HL-60 (cell line): Measurements from ENCODE around the gene SLC22A23.

Source experiments
- DNase-seq, 2 experiments: peaks; one replicate each; pipeline ENCODE4 v3.0.0-alpha.2; 2010 to 2020; ENCODE audit warnings: low read depth in 1 of 2, low spot score in 1 of 2
- H3K27ac ChIP-seq: fragments of 250-450 bp; sonication (Bioruptor Pico); replicated peaks from 2 replicates; pipeline ENCODE4 v1.5.1; 2020; ENCODE audit warnings: mild to moderate bottlenecking, moderate library complexity
- H3K27me3 ChIP-seq: fragments of 250-450 bp; sonication (Bioruptor Pico); 2 replicates; pipeline ENCODE4 v1.5.1; 2021; ENCODE audit warnings: mild to moderate bottlenecking, moderate library complexity; ENCODE audit not compliant: insufficient read depth, poor library complexity, severe bottlenecking
- H3K4me3 ChIP-seq: replicated peaks from 2 replicates; pipeline ENCODE4 v1.5.1; 2011; ENCODE audit warnings: mild to moderate bottlenecking, control low read depth, low read length; ENCODE audit not compliant: insufficient read depth
- GABPA ChIP-seq: IDR thresholded peaks from 2 replicates; pipeline ENCODE4 v1.6.1; 2012; ENCODE audit warnings: low read depth
- POLR2AphosphoS5 ChIP-seq: IDR thresholded peaks from 2 replicates; pipeline ENCODE4 v1.6.1; 2012; ENCODE audit warnings: low read depth
- REST ChIP-seq: IDR thresholded peaks from 2 replicates; pipeline ENCODE4 v1.6.1; 2012; ENCODE audit warnings: low read depth; ENCODE audit not compliant: insufficient replicate concordance
- SPI1 ChIP-seq: IDR thresholded peaks from 2 replicates; pipeline ENCODE4 v1.6.1; 2012; ENCODE audit warnings: low read depth, mild to moderate bottlenecking, borderline replicate concordance
- TF ChIP-seq, protein P1 (sequence below): IDR thresholded peaks from one replicate; pipeline ENCODE4 v1.5.1; 2011; ENCODE audit warnings: low read length, control low read depth, inconsistent platforms; ENCODE audit not compliant: insufficient read depth

Gene SLC22A23

DNA sequence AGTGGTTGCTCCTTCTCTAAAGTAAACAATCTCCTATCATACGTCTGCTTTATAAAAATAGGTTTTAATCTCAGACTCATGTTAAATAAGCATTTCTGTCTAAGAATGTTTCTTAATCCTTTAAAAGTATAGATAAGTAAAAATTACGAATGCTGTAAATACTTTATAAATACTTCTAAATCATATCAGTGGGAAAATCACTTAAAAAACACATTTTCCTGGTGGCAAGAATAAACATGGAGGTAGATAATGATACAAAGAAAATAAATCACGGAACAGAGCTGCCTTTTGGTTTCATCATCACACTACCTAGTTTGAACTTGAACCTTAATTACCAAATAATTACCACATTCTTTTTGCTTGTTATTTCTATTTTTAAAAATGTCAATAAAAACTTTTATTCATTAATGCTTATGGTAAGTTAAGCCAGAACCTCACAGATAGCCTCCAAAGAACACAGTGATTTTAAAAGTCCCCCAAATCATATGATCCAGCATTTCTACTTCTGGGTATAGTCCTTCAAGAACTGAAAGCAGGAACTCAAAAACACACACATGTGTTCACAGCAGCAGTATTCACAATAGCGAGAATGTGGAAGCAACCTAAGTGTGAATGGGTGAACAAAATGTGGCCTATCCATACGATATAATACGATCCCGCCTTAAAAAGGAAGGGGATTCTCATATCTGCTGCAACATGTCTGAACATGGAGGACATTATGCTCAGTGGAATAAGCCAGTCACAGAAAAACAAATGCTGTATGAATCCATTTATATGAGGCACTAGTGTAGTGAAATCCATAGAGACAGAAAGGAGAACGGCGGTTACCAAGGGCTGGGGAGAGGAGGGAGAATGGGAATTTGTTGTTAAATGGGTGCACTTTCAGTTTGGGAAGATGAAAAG is 72.4 kb downstream of the SLC22A23 start:
- H3K27ac ChIP-seq, result no peak overlapping the region
- no peak overlapping the region for H3K4me3 ChIP-seq
- H3K27me3 ChIP-seq, result peaks cover 3% of the 10 kb centered on the region
- TF ChIP-seq POLR2AphosphoS5 (no peak), REST (no peak), GABPA (no peak)
- TF ChIP-seq, protein P1, sequence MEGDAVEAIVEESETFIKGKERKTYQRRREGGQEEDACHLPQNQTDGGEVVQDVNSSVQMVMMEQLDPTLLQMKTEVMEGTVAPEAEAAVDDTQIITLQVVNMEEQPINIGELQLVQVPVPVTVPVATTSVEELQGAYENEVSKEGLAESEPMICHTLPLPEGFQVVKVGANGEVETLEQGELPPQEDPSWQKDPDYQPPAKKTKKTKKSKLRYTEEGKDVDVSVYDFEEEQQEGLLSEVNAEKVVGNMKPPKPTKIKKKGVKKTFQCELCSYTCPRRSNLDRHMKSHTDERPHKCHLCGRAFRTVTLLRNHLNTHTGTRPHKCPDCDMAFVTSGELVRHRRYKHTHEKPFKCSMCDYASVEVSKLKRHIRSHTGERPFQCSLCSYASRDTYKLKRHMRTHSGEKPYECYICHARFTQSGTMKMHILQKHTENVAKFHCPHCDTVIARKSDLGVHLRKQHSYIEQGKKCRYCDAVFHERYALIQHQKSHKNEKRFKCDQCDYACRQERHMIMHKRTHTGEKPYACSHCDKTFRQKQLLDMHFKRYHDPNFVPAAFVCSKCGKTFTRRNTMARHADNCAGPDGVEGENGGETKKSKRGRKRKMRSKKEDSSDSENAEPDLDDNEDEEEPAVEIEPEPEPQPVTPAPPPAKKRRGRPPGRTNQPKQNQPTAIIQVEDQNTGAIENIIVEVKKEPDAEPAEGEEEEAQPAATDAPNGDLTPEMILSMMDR, result no peak
- DNase-seq, result no peak

DNA sequence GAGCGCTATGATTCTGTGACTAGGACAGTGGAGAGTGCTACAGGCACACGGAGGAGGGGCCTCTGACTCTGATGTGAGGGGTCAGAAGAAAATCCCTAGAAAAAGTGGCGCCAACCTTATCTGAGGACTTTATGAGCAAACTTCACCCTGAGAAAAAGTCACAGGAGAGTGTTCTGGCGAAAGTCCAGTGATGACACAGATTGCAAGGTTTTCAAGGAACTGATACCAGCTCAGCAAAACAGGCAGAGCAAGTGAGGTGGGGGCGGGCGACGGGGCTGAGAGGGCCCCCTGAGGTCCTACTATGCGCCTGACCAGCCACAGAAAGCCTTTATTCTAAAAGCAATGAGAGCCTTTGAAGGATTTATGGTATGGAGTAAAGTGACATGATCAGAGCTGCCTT is 73.3 kb downstream of the SLC22A23 start:
- TF ChIP-seq GABPA (no peak), SPI1 (no peak), POLR2AphosphoS5 (no peak), REST (no peak)
- TF ChIP-seq, protein P1, result no peak
- DNase-seq, result no peak
- Histone ChIP-seq H3K27ac (no peak overlapping the region), H3K4me3 (no peak overlapping the region), H3K27me3 (peaks cover 3% of the 10 kb centered on the region)

DNA sequence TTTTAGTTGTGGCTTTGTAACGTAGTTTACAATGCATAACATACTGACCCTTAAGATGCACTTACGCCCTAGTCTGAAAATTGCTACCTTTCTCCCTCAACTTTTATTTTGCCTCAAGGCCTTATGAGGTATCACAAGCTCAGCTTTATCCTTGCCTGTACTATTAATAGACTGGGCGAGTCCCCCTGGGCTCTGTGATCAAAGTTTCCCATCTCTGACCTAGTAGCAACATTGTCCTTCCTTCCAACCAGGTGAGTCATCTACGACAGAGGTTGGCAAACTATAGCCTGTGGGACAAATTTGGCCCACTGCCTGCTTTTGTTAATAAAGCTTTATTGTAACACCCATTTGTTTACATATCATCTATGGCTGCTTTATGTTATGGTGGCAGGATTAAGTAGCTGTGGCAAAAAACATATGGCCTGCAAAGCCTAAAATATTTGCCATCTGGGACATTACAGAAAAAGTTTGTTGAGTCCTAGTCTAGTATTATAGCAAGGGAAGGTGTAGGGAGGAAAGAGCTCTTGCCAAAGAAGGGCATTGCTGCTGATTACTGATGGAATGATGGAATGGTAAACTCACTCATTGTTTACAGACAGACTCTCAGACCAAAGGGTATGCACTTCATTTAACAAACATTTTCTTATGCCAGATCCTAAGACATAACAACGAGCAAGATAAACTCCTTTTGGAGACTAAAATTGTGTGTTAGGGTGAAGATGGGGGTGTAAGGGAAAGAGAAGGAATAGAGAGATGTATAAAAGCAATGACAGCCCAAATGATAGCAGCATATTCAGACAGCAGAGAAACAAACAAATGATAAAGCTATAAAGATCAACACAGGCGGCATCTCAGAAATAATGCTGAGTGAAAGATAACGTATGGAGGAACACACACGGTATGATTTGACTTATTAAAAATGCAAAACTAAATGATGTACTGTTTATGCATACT is 74.2 kb downstream of the SLC22A23 start:
- no peak overlapping the region for H3K27ac ChIP-seq
- H3K4me3 ChIP-seq, result no peak overlapping the region
- H3K27me3 ChIP-seq, result peaks cover 3% of the 10 kb centered on the region
- no peak for DNase-seq
- TF ChIP-seq, protein P1, result no peak
- TF ChIP-seq POLR2AphosphoS5, result no peak
- TF ChIP-seq SPI1, result no peak
- TF ChIP-seq REST, result no peak
- TF ChIP-seq GABPA, result no peak
